Breast epithelium (tissue), 4 donors: Measurements from ENCODE around the gene MED8. TPM values are rescaled to one million over a fixed set of nuclear protein-coding genes. Genes with fewer than 3 reads are reported as not detected.

Source experiments
- DNase-seq, 2 donors: peaks; one replicate each; pipeline ENCODE4 v3.0.0-alpha.2; 2019; ENCODE audit warnings: low spot score in 2 of 2
- H3K27ac ChIP-seq, 2 donors: fragments of 200-600 bp; sonication (generic) in 1 of 2; one replicate each; pipeline ENCODE4 v1.5.1; 2016 to 2019; ENCODE audit warnings: mild to moderate bottlenecking in 1 of 2
- H3K27me3 ChIP-seq, 2 donors: fragments of 200-600 bp; sonication (generic) in 1 of 2; one replicate each; pipeline versions ENCODE4 v1.5.1 to v1.6.0; 2017 to 2019; ENCODE audit warnings: control low read depth in 1 of 2, mild to moderate bottlenecking in 1 of 2
- H3K36me3 ChIP-seq: fragments of 200-600 bp; one replicate; pipeline ENCODE4 v1.5.1; 2019
- H3K4me1 ChIP-seq, 2 donors: fragments of 200-600 bp; sonication (generic); one replicate each; pipeline ENCODE4 v1.5.1; 2016 to 2019; ENCODE audit warnings: control low read depth in 1 of 2
- H3K4me3 ChIP-seq, 3 donors: fragments of 200-600 bp; sonication (generic); 1 replicate in 2 of 3; 2 replicates in 1 of 3; pipeline ENCODE4 v1.5.1; 2016 to 2019; ENCODE audit warnings: mild to moderate bottlenecking in 3 of 3, moderate library complexity in 2 of 3
- H3K9me3 ChIP-seq, 2 donors: fragments of 200-600 bp; sonication (generic) in 1 of 2; one replicate each; pipeline ENCODE4 v1.5.1; 2016 to 2019; ENCODE audit warnings: control low read depth in 1 of 2
- CTCF ChIP-seq, 3 donors: fragments of 450-650 bp; IDR thresholded peaks; one replicate each; pipeline ENCODE4 v1.5.1; 2016 to 2017; ENCODE audit warnings: antibody characterized with exemption in 3 of 3, mild to moderate bottlenecking in 3 of 3, moderate library complexity in 3 of 3
- POLR2A ChIP-seq: fragments of 450-650 bp; IDR thresholded peaks from one replicate; pipeline ENCODE4 v1.6.1; 2016; ENCODE audit warnings: antibody characterized with exemption, mild to moderate bottlenecking, moderate library complexity
- POLR2AphosphoS5 ChIP-seq, 3 donors: sonication (generic); formaldehyde crosslinking; IDR thresholded peaks; one replicate each; pipeline ENCODE4 v1.6.1; 2017; ENCODE audit warnings: antibody characterized with exemption in 3 of 3
- intact Hi-C: fragments of 100-400 bp; cut with DNase I; formaldehyde crosslinking; loops from one replicate; pipeline ENCODE4 v1.15.1; 2023; ENCODE audit warnings: low total_unique reads
- total RNA-seq, 3 donors: library from RNA; depleted of rRNA; stranded (reverse); fragments of >200 nt; gene quantifications; one replicate each; pipeline ENCODE4 v1.1.0, GENCODE V29; 2016

Gene MED8
- total RNA-seq, 3 donors from 2014 or later: 38.3 to 42.9 (median 38.8) TPM

- Histone ChIP-seq H3K27ac (peak overlapping the region in 1 of 2 donors; percentile 39), H3K4me3 (no peak overlapping the region), H3K4me1 (no peaks in the 10 kb centered on the region), H3K9me3 (no peaks in the 10 kb centered on the region), H3K36me3 (no peaks in the 10 kb centered on the region), H3K27me3 (no peaks in the 10 kb centered on the region)
- TF ChIP-seq POLR2A: no peak
- no peak for TF ChIP-seq POLR2AphosphoS5 (IDR thresholded peaks at IDR 0.05)
- TF ChIP-seq CTCF (IDR thresholded peaks at IDR 0.05): no peak
- no peak for DNase-seq
- intact Hi-C loops: no loop called here
Observed at GRCh38 chr1:43437031-43437973, 47.7 kb upstream of the MED8 start.

GRCh38 chr1:43436371-43436770 is 46.8 kb upstream of the MED8 start:
- no peak for DNase-seq
- H3K27ac ChIP-seq: peak overlapping the region in 1 of 2 donors; percentile 63
- peaks cover 1% of the 10 kb centered on the region for H3K36me3 ChIP-seq
- TF ChIP-seq CTCF (IDR thresholded peaks at IDR 0.05) (no peak), POLR2AphosphoS5 (IDR thresholded peaks at IDR 0.05) (no peak), POLR2A (no peak)
- H3K27me3 ChIP-seq: no peaks in the 10 kb centered on the region
- H3K9me3 ChIP-seq: no peaks in the 10 kb centered on the region
- no peaks in the 10 kb centered on the region for H3K4me1 ChIP-seq
- H3K4me3 ChIP-seq: no peak overlapping the region
- intact Hi-C loops: no loop called here

GRCh38 chr1:43435146-43436145 is 45.8 kb upstream of the MED8 start:
- Histone ChIP-seq H3K9me3 (no peaks in the 10 kb centered on the region), H3K27me3 (no peaks in the 10 kb centered on the region), H3K4me3 (no peak overlapping the region), H3K27ac (peak overlapping the region; percentile 7 to 63), H3K4me1 (no peaks in the 10 kb centered on the region), H3K36me3 (peaks cover 10% of the 10 kb centered on the region)
- no peak for TF ChIP-seq POLR2A
- no peak for TF ChIP-seq CTCF (IDR thresholded peaks at IDR 0.05)
- no peak for TF ChIP-seq POLR2AphosphoS5 (IDR thresholded peaks at IDR 0.05)
- intact Hi-C loops: no loop called here
- peak in 1 of 2 donors; percentile 45 for DNase-seq

- DNase-seq: peak in 1 of 2 donors; percentile 42
- H3K27me3 ChIP-seq: no peaks in the 10 kb centered on the region
- no peak overlapping the region for H3K4me3 ChIP-seq
- H3K4me1 ChIP-seq: no peaks in the 10 kb centered on the region
- intact Hi-C loops: no loop called here
- H3K9me3 ChIP-seq: no peaks in the 10 kb centered on the region
- no peak overlapping the region for H3K27ac ChIP-seq
- peaks cover 10% of the 10 kb centered on the region for H3K36me3 ChIP-seq
- TF ChIP-seq POLR2AphosphoS5 (IDR thresholded peaks at IDR 0.05) (no peak), CTCF (IDR thresholded peaks at IDR 0.05) (no peak), POLR2A (no peak)
Observed at GRCh38 chr1:43434256-43434655, 44.7 kb upstream of the MED8 start.
